Endodermal cell (in vitro differentiated cells): ENCODE measurements around the gene RUFY4. TPM values are rescaled to one million over a fixed set of nuclear protein-coding genes. Genes with fewer than 3 reads are reported as not detected.

Experiments used
- DNase-seq: peaks from one replicate; pipeline ENCODE4 v3.0.0-alpha.2; 2017
- H3K27ac ChIP-seq: 2 replicates; pipeline ENCODE4 v1.5.1; 2013; ENCODE audit warnings: mild to moderate bottlenecking, low read depth, low read length, moderate library complexity
- H3K27me3 ChIP-seq: 2 replicates; pipeline ENCODE4 v1.6.1; 2013; ENCODE audit warnings: mild to moderate bottlenecking, low read length, moderate library complexity; ENCODE audit not compliant: insufficient read depth, control insufficient read depth, poor library complexity, severe bottlenecking
- H3K36me3 ChIP-seq: 2 replicates; pipeline ENCODE4 v1.7.0; 2013; ENCODE audit warnings: mild to moderate bottlenecking, low read length, moderate library complexity; ENCODE audit not compliant: control insufficient read depth, insufficient read depth
- H3K4me1 ChIP-seq: one replicate; pipeline ENCODE4 v1.7.0; 2013; ENCODE audit warnings: low read length; ENCODE audit not compliant: control insufficient read depth, insufficient read depth
- H3K4me3 ChIP-seq: 2 replicates; pipeline ENCODE4 v1.5.1; 2013; ENCODE audit warnings: mild to moderate bottlenecking, low read length, moderate library complexity
- H3K9ac ChIP-seq: 2 replicates; pipeline ENCODE4 v1.6.1; 2013; ENCODE audit warnings: mild to moderate bottlenecking, low read length, moderate library complexity; ENCODE audit not compliant: poor library complexity, severe bottlenecking; ENCODE audit errors: extremely low read depth
- H3K9me3 ChIP-seq: 2 replicates; pipeline ENCODE4 v1.6.1; 2013; ENCODE audit warnings: mild to moderate bottlenecking, low read length, moderate library complexity; ENCODE audit not compliant: control insufficient read depth
- H3K27ac Mint-ChIP-seq: 2 replicates; pipeline ENCODE4 v1.8.0; 2020; ENCODE audit warnings: mixed read lengths
- H3K27me3 Mint-ChIP-seq: 2 replicates; pipeline ENCODE4 v1.8.0; 2021; ENCODE audit warnings: mild to moderate bottlenecking, mixed read lengths; ENCODE audit not compliant: insufficient read depth
- H3K36me3 Mint-ChIP-seq: 2 replicates; pipeline ENCODE4 v1.8.0; 2020; ENCODE audit warnings: low read depth, mixed read lengths
- H3K4me1 Mint-ChIP-seq: 2 replicates; pipeline ENCODE4 v1.8.0; 2020; ENCODE audit warnings: mixed read lengths
- H3K4me3 Mint-ChIP-seq: 2 replicates; pipeline ENCODE4 v1.8.0; 2020; ENCODE audit warnings: mild to moderate bottlenecking, moderate library complexity, mixed read lengths
- H3K9me3 Mint-ChIP-seq: 2 replicates; pipeline ENCODE4 v1.8.0; 2020; ENCODE audit warnings: mild to moderate bottlenecking, mixed read lengths
- CTCF ChIP-seq: fragments of 200-600 bp; sonication (generic); conservative IDR thresholded peaks from 2 replicates; pipeline ENCODE4 v1.5.0; 2021; ENCODE audit warnings: antibody characterized with exemption, mild to moderate bottlenecking
- WGBS, 2 experiments: methylation state at CpG; one replicate each; pipeline versions ENCODE4 v1.1.5 to v1.1.7; 2013; ENCODE audit warnings: missing lambda C conversion rate in 2 of 2, mixed read lengths in 1 of 2; ENCODE audit not compliant: insufficient coverage in 1 of 2, insufficient read length in 1 of 2; 5-methylcytosine and 5-hydroxymethylcytosine counted together
- total RNA-seq, 2 donors: library from RNA; stranded (reverse); fragmentation: NEBNext Ultra II Directional in 1 of 2; extraction: Animal tissue kit (Norgen Biotek cat#: 25700) in 1 of 2; gene quantifications; 2 replicates in 1 of 2; 3 replicates in 1 of 2; pipeline ENCODE4 v1.2.1, GENCODE V29; 2021

Gene RUFY4
- total RNA-seq, 2 donors from 2014 or later = 0.35 TPM; not detected in 1

GRCh38 chr2:218123986-218124385 lies 54.9 kb downstream of the RUFY4 start:
- no peak overlapping the region for H3K27ac ChIP-seq
- peaks cover 38% of the 10 kb centered on the region for H3K9me3 Mint-ChIP-seq
- no peak overlapping the region for H3K4me3 ChIP-seq
- H3K4me1 ChIP-seq = no peaks in the 10 kb centered on the region
- 79 to 83% methylated on average over 1 to 4 of the region's 4 CpGs for WGBS, 2 experiments
- H3K4me3 Mint-ChIP-seq = no peak overlapping the region
- no peak overlapping the region for H3K27ac Mint-ChIP-seq
- no peaks in the 10 kb centered on the region for H3K36me3 Mint-ChIP-seq
- peaks cover 46% of the 10 kb centered on the region for H3K9me3 ChIP-seq
- no peak overlapping the region for H3K9ac ChIP-seq
- TF ChIP-seq CTCF = no peak
- DNase-seq = no peak
- H3K27me3 ChIP-seq = no peaks in the 10 kb centered on the region
- H3K27me3 Mint-ChIP-seq = peaks cover 6% of the 10 kb centered on the region
- peaks cover 4% of the 10 kb centered on the region for H3K4me1 Mint-ChIP-seq
- H3K36me3 ChIP-seq = no peaks in the 10 kb centered on the region

- Histone ChIP-seq H3K27me3 (no peaks in the 10 kb centered on the region), H3K9ac (no peak overlapping the region), H3K27ac (no peak overlapping the region), H3K9me3 (peaks cover 43% of the 10 kb centered on the region), H3K4me3 (no peak overlapping the region), H3K36me3 (no peaks in the 10 kb centered on the region), H3K4me1 (no peaks in the 10 kb centered on the region)
- Mint-ChIP-seq H3K4me1 (peaks cover 4% of the 10 kb centered on the region), H3K9me3 (peaks cover 31% of the 10 kb centered on the region), H3K27ac (no peak overlapping the region), H3K4me3 (no peak overlapping the region), H3K27me3 (peaks cover 10% of the 10 kb centered on the region), H3K36me3 (no peaks in the 10 kb centered on the region)
- WGBS, 2 experiments = 85 to 91% methylated on average over 4 of the region's 4 CpGs
- TF ChIP-seq CTCF = no peak
- DNase-seq = no peak
These were observed 56.0 kb downstream of the RUFY4 start for GRCh38 chr2:218125095-218125494.

- Histone ChIP-seq H3K9ac (no peak within 1 kb of the TSS), H3K27ac (no peak within 1 kb of the TSS), H3K4me3 (no peak within 1 kb of the TSS), H3K9me3 (peaks cover 38% of the 10 kb centered on the region), H3K36me3 (no peaks in the 10 kb centered on the region), H3K4me1 (no peaks in the 10 kb centered on the region), H3K27me3 (no peaks in the 10 kb centered on the region)
- H3K4me1 Mint-ChIP-seq = peaks cover 4% of the 10 kb centered on the region
- peak; percentile 42 for TF ChIP-seq CTCF
- no peak within 1 kb of the TSS for H3K4me3 Mint-ChIP-seq
- peak; percentile 49 for DNase-seq
- WGBS, 2 experiments = 89 to 95% methylated on average over 7 to 8 of the region's 8 CpGs
- peaks cover 27% of the 10 kb centered on the region for H3K9me3 Mint-ChIP-seq
- no peak within 1 kb of the TSS for H3K27ac Mint-ChIP-seq
- no peaks in the 10 kb centered on the region for H3K36me3 Mint-ChIP-seq
- peaks cover 10% of the 10 kb centered on the region for H3K27me3 Mint-ChIP-seq
These were observed 56.6 kb downstream of the RUFY4 start, which contains the start of gene CXCR2 for GRCh38 chr2:218125626-218126080. Gene CXCR2 (plus strand): TSS chr2:218126028. CDS start chr2:218134802, 8,774 bp downstream.
